IMR-90 (cell line): Measurements from ENCODE around the gene OR1S2. TPM values are rescaled to one million over a fixed set of nuclear protein-coding genes. Genes with fewer than 3 reads are reported as not detected.

Experiments
- ATAC-seq: fragments of 200-7000 bp; cut with Tn5 transposase; 2 replicates; pipeline ENCODE4 v1.9.1; 2020; ENCODE audit warnings: low read depth, mild to moderate bottlenecking, moderate library complexity
- BruUV-seq: library from RNA; stranded (reverse); fragments of 400-500 nt; replicated peaks from 2 replicates; lab custom pipeline; 2021; lab: Mats Ljungman, UMichigan
- CTCF ChIA-PET: fragments of 300-600 bp; formaldehyde crosslinking; extraction: SDS; loops from one replicate; lab custom pipeline; 2021; ENCODE audit warnings: antibody characterized with exemption; lab: Yijun Ruan, JAX
- POLR2A ChIA-PET: fragments of 300-600 bp; sonication (Branson Sonifier 250); formaldehyde crosslinking; loops from one replicate; lab custom pipeline; 2022; ENCODE audit warnings: antibody characterized with exemption; ENCODE audit not compliant: unreplicated experiment; lab: Charles Lee
- DNase-seq: peaks from one replicate; pipeline ENCODE4 v3.0.0; 2013
- H2AFZ ChIP-seq: replicated peaks from 2 replicates; pipeline ENCODE3; 2013; ENCODE audit warnings: low read length, mild to moderate bottlenecking; ENCODE audit not compliant: poor library complexity
- H2AK5ac ChIP-seq: 2 replicates; pipeline ENCODE4 v1.6.1; 2013; ENCODE audit warnings: low read depth, low read length, inconsistent platforms
- H2AK9ac ChIP-seq: replicated peaks from 2 replicates; pipeline ENCODE3; 2013; ENCODE audit warnings: mild to moderate bottlenecking, low read depth, low read length, moderate library complexity; ENCODE audit not compliant: poor library complexity
- H2BK120ac ChIP-seq: 2 replicates; pipeline ENCODE4 v1.6.1; 2013; ENCODE audit warnings: low read depth, low read length, inconsistent platforms
- H2BK15ac ChIP-seq: 3 replicates; pipeline ENCODE4 v1.6.1; 2013; ENCODE audit warnings: low read depth, low read length, inconsistent platforms
- H2BK20ac ChIP-seq: 2 replicates; pipeline ENCODE4 v1.6.1; 2013; ENCODE audit warnings: low read depth, mild to moderate bottlenecking, inconsistent platforms, low read length, moderate library complexity
- H2BK5ac ChIP-seq: 2 replicates; pipeline ENCODE4 v1.6.1; 2013; ENCODE audit warnings: mild to moderate bottlenecking, low read depth, low read length, inconsistent platforms; ENCODE audit not compliant: poor library complexity, severe bottlenecking
- H3K14ac ChIP-seq: replicated peaks from 2 replicates; pipeline ENCODE4 v1.6.1; 2013; ENCODE audit warnings: low read depth, low read length, inconsistent platforms
- H3K18ac ChIP-seq: 2 replicates; pipeline ENCODE4 v1.6.1; 2013; ENCODE audit warnings: low read depth, low read length, control low read depth
- H3K23ac ChIP-seq: 2 replicates; pipeline ENCODE4 v1.6.1; 2013; ENCODE audit warnings: low read depth, low read length, inconsistent platforms
- H3K27ac ChIP-seq: 2 replicates; pipeline ENCODE4 v1.5.1; 2013; ENCODE audit warnings: mild to moderate bottlenecking, control low read depth, low read length; ENCODE audit not compliant: insufficient read depth
- H3K27me3 ChIP-seq: 2 replicates; pipeline ENCODE4 v1.6.1; 2013; ENCODE audit warnings: low read length; ENCODE audit not compliant: control insufficient read depth, insufficient read depth
- H3K36me3 ChIP-seq: 2 replicates; pipeline ENCODE4 v1.6.1; 2013; ENCODE audit warnings: low read length, mixed read lengths; ENCODE audit not compliant: control insufficient read depth, insufficient read depth
- H3K4ac ChIP-seq: 2 replicates; pipeline ENCODE4 v1.6.1; 2013; ENCODE audit warnings: low read depth, low read length, inconsistent platforms
- H3K4me1 ChIP-seq: 2 replicates; pipeline ENCODE4 v1.6.1; 2013; ENCODE audit warnings: low read length, mixed read lengths; ENCODE audit not compliant: control insufficient read depth, insufficient read depth
- H3K4me2 ChIP-seq: 2 replicates; pipeline ENCODE4 v1.6.1; 2013; ENCODE audit warnings: low read depth, mild to moderate bottlenecking, control low read depth, low read length, moderate library complexity
- H3K4me3 ChIP-seq: 2 replicates; pipeline ENCODE4 v1.5.1; 2013; ENCODE audit warnings: low read depth, mild to moderate bottlenecking, control low read depth, low read length, moderate library complexity; ENCODE audit not compliant: insufficient read depth
- H3K56ac ChIP-seq: 2 replicates; pipeline ENCODE4 v1.6.1; 2013; ENCODE audit warnings: low read length, inconsistent platforms; ENCODE audit not compliant: insufficient read depth; ENCODE audit errors: extremely low read depth
- H3K79me1 ChIP-seq, 2 experiments: 2 replicates each; pipeline ENCODE4 v1.6.1; 2013; ENCODE audit warnings: low read length in 2 of 2, inconsistent platforms in 1 of 2, low read depth in 1 of 2
- H3K9ac ChIP-seq: 2 replicates; pipeline ENCODE4 v1.6.1; 2013; ENCODE audit warnings: low read depth, low read length, control low read depth
- H3K9me1 ChIP-seq: 2 replicates; pipeline ENCODE4 v1.6.1; 2013; ENCODE audit warnings: low read length, inconsistent platforms; ENCODE audit not compliant: insufficient read depth
- H3K9me3 ChIP-seq: 2 replicates; pipeline ENCODE4 v1.6.1; 2013; ENCODE audit warnings: low read length; ENCODE audit not compliant: control insufficient read depth, insufficient read depth
- H4K20me1 ChIP-seq: 2 replicates; pipeline ENCODE4 v1.6.1; 2013; ENCODE audit warnings: low read length, inconsistent platforms; ENCODE audit not compliant: insufficient read depth
- H4K5ac ChIP-seq: 2 replicates; pipeline ENCODE4 v1.6.1; 2013; ENCODE audit warnings: mild to moderate bottlenecking, low read depth, low read length, control low read depth
- H4K8ac ChIP-seq, 2 experiments: 2 replicates each; pipeline ENCODE4 v1.6.1; 2013; ENCODE audit warnings: low read depth in 2 of 2, low read length in 2 of 2, control low read depth in 1 of 2, inconsistent platforms in 1 of 2
- H4K91ac ChIP-seq: 2 replicates; pipeline ENCODE4 v1.6.1; 2013; ENCODE audit warnings: low read depth, low read length, inconsistent platforms; ENCODE audit not compliant: insufficient read depth
- NFE2L2 ChIP-seq: fragments of 150-350 bp; IDR thresholded peaks from 2 replicates; pipeline ENCODE4 v1.6.1; 2016; ENCODE audit warnings: low read depth, mild to moderate bottlenecking, low read length
- WGBS, 2 experiments: methylation state at CpG; one replicate each; pipeline versions ENCODE4 v1.1.5 to v1.1.7; 2013; ENCODE audit warnings: missing lambda C conversion rate in 2 of 2; ENCODE audit not compliant: insufficient read length in 1 of 2; ENCODE audit errors: extremely low coverage in 2 of 2; 5-methylcytosine and 5-hydroxymethylcytosine counted together
- dilution Hi-C: fragments of 300-500 bp; cut with HindIII; formaldehyde crosslinking; loops from one replicate; pipeline ENCODE4 v1.14.3; 2018; ENCODE audit warnings: low sequenced_read_pairs; ENCODE audit not compliant: unreplicated experiment
- in situ Hi-C: fragments of 300-500 bp; cut with MboI; formaldehyde crosslinking; loops from 3 replicates; pipeline ENCODE4 v1.14.3; 2019; ENCODE audit warnings: low sequenced_read_pairs, inconsistent platforms, mixed read lengths
- intact Hi-C: fragments of 100-400 bp; cut with micrococcal nuclease; formaldehyde crosslinking; loops from 2 replicates; pipeline ENCODE4 v1.10.0; 2022
- polyA plus RNA-seq, 3 experiments: library from polyadenylated mRNA; depleted of rRNA; stranded (reverse); fragments of >200 nt; gene quantifications; 2 replicates each; pipeline ENCODE4 v1.2.3, GENCODE V29; 2012; ENCODE audit warnings: low replicate concordance in 1 of 3
- total RNA-seq: library from RNA; depleted of rRNA; stranded (reverse); fragments of >200 nt; gene quantifications from 2 replicates; pipeline ENCODE4 v1.2.3, GENCODE V29; 2012

OR1S2 gene
- total and polyA plus RNA-seq, 2 of the 4 experiments (the other 2 are of a cell fraction): not detected

GRCh38 chr11:58199271-58199670, 4.7 kb downstream of the OR1S2 start:
- CTCF ChIA-PET: interaction anchor here (0.6 kb wide), 1 partner anchor 55 kb away, joined by 4 read pairs; no protein-coding TSS in a partner anchor
- Histone ChIP-seq H3K9me1 (no peaks in the 10 kb centered on the region), H2BK20ac (no peak overlapping the region), H4K20me1 (no peaks in the 10 kb centered on the region), H3K4me2 (no peak overlapping the region), H3K4me3 (no peak overlapping the region), H3K9me3 (no peaks in the 10 kb centered on the region; the same call in 1 of the 2 replicates), H2AK5ac (no peak overlapping the region), H2BK120ac (no peak overlapping the region), H3K9ac (no peak overlapping the region), H3K27ac (no peak overlapping the region), H3K23ac (no peak overlapping the region), H3K27me3 (no peaks in the 10 kb centered on the region), H2AFZ (no peak overlapping the region), H4K8ac (no peak overlapping the region), H3K79me1 (no peaks in the 10 kb centered on the region), H2BK5ac (no peak overlapping the region), H3K4me1 (no peaks in the 10 kb centered on the region), H4K91ac (no peak overlapping the region), H3K56ac (no peak overlapping the region), H2AK9ac (no peak overlapping the region), H3K18ac (no peak overlapping the region), H2BK15ac (no peak overlapping the region), H3K14ac (no peak overlapping the region), H4K5ac (no peak overlapping the region), H3K36me3 (no peaks in the 10 kb centered on the region), H3K4ac (no peak overlapping the region)
- dilution Hi-C loops: no loop called here
- no peak for DNase-seq
- no peak for ATAC-seq
- intact Hi-C loops: no loop called here
- no CpG with 5 or more reads among the region's 1 CpG for WGBS, 2 experiments
- no TSS peak for BruUV-seq
- TF ChIP-seq NFE2L2: no peak
- POLR2A ChIA-PET: no interaction called here
- in situ Hi-C loops: no loop called here
